IMR-90 (cell line): ENCODE results near the gene MRPL49. TPM values are rescaled to one million over a fixed set of nuclear protein-coding genes. Genes with fewer than 3 reads are reported as not detected.

Experiments used
- ATAC-seq: fragments of 200-7000 bp; cut with Tn5 transposase; 2 replicates; pipeline ENCODE4 v1.9.1; 2020; ENCODE audit warnings: low read depth, mild to moderate bottlenecking, moderate library complexity
- BruUV-seq: library from RNA; stranded (reverse); fragments of 400-500 nt; replicated peaks from 2 replicates; lab custom pipeline; 2021; lab: Mats Ljungman, UMichigan
- CTCF ChIA-PET: fragments of 300-600 bp; formaldehyde crosslinking; extraction: SDS; loops from one replicate; lab custom pipeline; 2021; ENCODE audit warnings: antibody characterized with exemption; lab: Yijun Ruan, JAX
- POLR2A ChIA-PET: fragments of 300-600 bp; sonication (Branson Sonifier 250); formaldehyde crosslinking; loops from one replicate; lab custom pipeline; 2022; ENCODE audit warnings: antibody characterized with exemption; ENCODE audit not compliant: unreplicated experiment; lab: Charles Lee
- DNase-seq: peaks from one replicate; pipeline ENCODE4 v3.0.0; 2013
- H2AFZ ChIP-seq: replicated peaks from 2 replicates; pipeline ENCODE3; 2013; ENCODE audit warnings: low read length, mild to moderate bottlenecking; ENCODE audit not compliant: poor library complexity
- H2AK5ac ChIP-seq: 2 replicates; pipeline ENCODE4 v1.6.1; 2013; ENCODE audit warnings: low read depth, low read length, inconsistent platforms
- H2AK9ac ChIP-seq: replicated peaks from 2 replicates; pipeline ENCODE3; 2013; ENCODE audit warnings: mild to moderate bottlenecking, low read depth, low read length, moderate library complexity; ENCODE audit not compliant: poor library complexity
- H2BK120ac ChIP-seq: 2 replicates; pipeline ENCODE4 v1.6.1; 2013; ENCODE audit warnings: low read depth, low read length, inconsistent platforms
- H2BK15ac ChIP-seq: 3 replicates; pipeline ENCODE4 v1.6.1; 2013; ENCODE audit warnings: low read depth, low read length, inconsistent platforms
- H2BK20ac ChIP-seq: 2 replicates; pipeline ENCODE4 v1.6.1; 2013; ENCODE audit warnings: low read depth, mild to moderate bottlenecking, inconsistent platforms, low read length, moderate library complexity
- H2BK5ac ChIP-seq: 2 replicates; pipeline ENCODE4 v1.6.1; 2013; ENCODE audit warnings: mild to moderate bottlenecking, low read depth, low read length, inconsistent platforms; ENCODE audit not compliant: poor library complexity, severe bottlenecking
- H3K14ac ChIP-seq: replicated peaks from 2 replicates; pipeline ENCODE4 v1.6.1; 2013; ENCODE audit warnings: low read depth, low read length, inconsistent platforms
- H3K18ac ChIP-seq: 2 replicates; pipeline ENCODE4 v1.6.1; 2013; ENCODE audit warnings: low read depth, low read length, control low read depth
- H3K23ac ChIP-seq: 2 replicates; pipeline ENCODE4 v1.6.1; 2013; ENCODE audit warnings: low read depth, low read length, inconsistent platforms
- H3K27ac ChIP-seq: 2 replicates; pipeline ENCODE4 v1.5.1; 2013; ENCODE audit warnings: mild to moderate bottlenecking, control low read depth, low read length; ENCODE audit not compliant: insufficient read depth
- H3K27me3 ChIP-seq: 2 replicates; pipeline ENCODE4 v1.6.1; 2013; ENCODE audit warnings: low read length; ENCODE audit not compliant: control insufficient read depth, insufficient read depth
- H3K36me3 ChIP-seq: 2 replicates; pipeline ENCODE4 v1.6.1; 2013; ENCODE audit warnings: low read length, mixed read lengths; ENCODE audit not compliant: control insufficient read depth, insufficient read depth
- H3K4ac ChIP-seq: 2 replicates; pipeline ENCODE4 v1.6.1; 2013; ENCODE audit warnings: low read depth, low read length, inconsistent platforms
- H3K4me1 ChIP-seq: 2 replicates; pipeline ENCODE4 v1.6.1; 2013; ENCODE audit warnings: low read length, mixed read lengths; ENCODE audit not compliant: control insufficient read depth, insufficient read depth
- H3K4me2 ChIP-seq: 2 replicates; pipeline ENCODE4 v1.6.1; 2013; ENCODE audit warnings: low read depth, mild to moderate bottlenecking, control low read depth, low read length, moderate library complexity
- H3K4me3 ChIP-seq: 2 replicates; pipeline ENCODE4 v1.5.1; 2013; ENCODE audit warnings: low read depth, mild to moderate bottlenecking, control low read depth, low read length, moderate library complexity; ENCODE audit not compliant: insufficient read depth
- H3K56ac ChIP-seq: 2 replicates; pipeline ENCODE4 v1.6.1; 2013; ENCODE audit warnings: low read length, inconsistent platforms; ENCODE audit not compliant: insufficient read depth; ENCODE audit errors: extremely low read depth
- H3K79me1 ChIP-seq, 2 experiments: 2 replicates each; pipeline ENCODE4 v1.6.1; 2013; ENCODE audit warnings: low read length in 2 of 2, inconsistent platforms in 1 of 2, low read depth in 1 of 2
- H3K9ac ChIP-seq: 2 replicates; pipeline ENCODE4 v1.6.1; 2013; ENCODE audit warnings: low read depth, low read length, control low read depth
- H3K9me1 ChIP-seq: 2 replicates; pipeline ENCODE4 v1.6.1; 2013; ENCODE audit warnings: low read length, inconsistent platforms; ENCODE audit not compliant: insufficient read depth
- H3K9me3 ChIP-seq: 2 replicates; pipeline ENCODE4 v1.6.1; 2013; ENCODE audit warnings: low read length; ENCODE audit not compliant: control insufficient read depth, insufficient read depth
- H4K20me1 ChIP-seq: 2 replicates; pipeline ENCODE4 v1.6.1; 2013; ENCODE audit warnings: low read length, inconsistent platforms; ENCODE audit not compliant: insufficient read depth
- H4K5ac ChIP-seq: 2 replicates; pipeline ENCODE4 v1.6.1; 2013; ENCODE audit warnings: mild to moderate bottlenecking, low read depth, low read length, control low read depth
- H4K8ac ChIP-seq, 2 experiments: 2 replicates each; pipeline ENCODE4 v1.6.1; 2013; ENCODE audit warnings: low read depth in 2 of 2, low read length in 2 of 2, control low read depth in 1 of 2, inconsistent platforms in 1 of 2
- H4K91ac ChIP-seq: 2 replicates; pipeline ENCODE4 v1.6.1; 2013; ENCODE audit warnings: low read depth, low read length, inconsistent platforms; ENCODE audit not compliant: insufficient read depth
- CHD1 ChIP-seq: IDR thresholded peaks from 2 replicates; pipeline ENCODE4 v1.6.1; 2012; ENCODE audit warnings: low read depth, low read length, improper control_type of control experiment
- CTCF ChIP-seq: conservative IDR thresholded peaks from 2 replicates; pipeline ENCODE4 v1.5.1; 2012; ENCODE audit warnings: mild to moderate bottlenecking, low read depth, low read length, improper control_type of control experiment
- ELK1 ChIP-seq: fragments of 150-350 bp; IDR thresholded peaks from 2 replicates; pipeline ENCODE4 v1.6.1; 2016; ENCODE audit warnings: low read depth, mild to moderate bottlenecking, low read length, moderate library complexity, borderline replicate concordance
- FOS ChIP-seq: fragments of 150-350 bp; IDR thresholded peaks from 2 replicates; pipeline ENCODE4 v1.6.1; 2016; ENCODE audit warnings: low read depth, low read length
- MAFK ChIP-seq: IDR thresholded peaks from 2 replicates; pipeline ENCODE4 v1.6.1; 2012; ENCODE audit warnings: low read depth, low read length, improper control_type of control experiment
- MAZ ChIP-seq: IDR thresholded peaks from 2 replicates; pipeline ENCODE4 v1.6.1; 2012; ENCODE audit warnings: low read depth, mild to moderate bottlenecking, low read length, improper control_type of control experiment, moderate library complexity, borderline replicate concordance
- MXI1 ChIP-seq: IDR thresholded peaks from 2 replicates; pipeline ENCODE4 v1.6.1; 2012; ENCODE audit warnings: low read depth, mild to moderate bottlenecking, low read length, moderate library complexity, borderline replicate concordance
- NFE2L2 ChIP-seq: fragments of 150-350 bp; IDR thresholded peaks from 2 replicates; pipeline ENCODE4 v1.6.1; 2016; ENCODE audit warnings: low read depth, mild to moderate bottlenecking, low read length
- RAD21 ChIP-seq: IDR thresholded peaks from 2 replicates; pipeline ENCODE4 v1.6.1; 2012; ENCODE audit warnings: low read length, improper control_type of control experiment
- RCOR1 ChIP-seq: IDR thresholded peaks from 2 replicates; pipeline ENCODE4 v1.6.1; 2012; ENCODE audit warnings: mild to moderate bottlenecking, low read length, improper control_type of control experiment; ENCODE audit not compliant: insufficient replicate concordance
- SMC3 ChIP-seq: fragments of 150-350 bp; IDR thresholded peaks from 2 replicates; pipeline ENCODE4 v1.6.1; 2016; ENCODE audit warnings: low read depth, mild to moderate bottlenecking, antibody characterized with exemption, low read length, moderate library complexity
- USF2 ChIP-seq: fragments of 150-350 bp; IDR thresholded peaks from 2 replicates; pipeline ENCODE4 v1.6.1; 2017; ENCODE audit warnings: mild to moderate bottlenecking, antibody characterized with exemption, low read length, low read depth
- WGBS, 2 experiments: methylation state at CpG; one replicate each; pipeline versions ENCODE4 v1.1.5 to v1.1.7; 2013; ENCODE audit warnings: missing lambda C conversion rate in 2 of 2; ENCODE audit not compliant: insufficient read length in 1 of 2; ENCODE audit errors: extremely low coverage in 2 of 2; 5-methylcytosine and 5-hydroxymethylcytosine counted together
- dilution Hi-C: fragments of 300-500 bp; cut with HindIII; formaldehyde crosslinking; loops from one replicate; pipeline ENCODE4 v1.14.3; 2018; ENCODE audit warnings: low sequenced_read_pairs; ENCODE audit not compliant: unreplicated experiment
- in situ Hi-C: fragments of 300-500 bp; cut with MboI; formaldehyde crosslinking; loops from 3 replicates; pipeline ENCODE4 v1.14.3; 2019; ENCODE audit warnings: low sequenced_read_pairs, inconsistent platforms, mixed read lengths
- intact Hi-C: fragments of 100-400 bp; cut with micrococcal nuclease; formaldehyde crosslinking; loops from 2 replicates; pipeline ENCODE4 v1.10.0; 2022
- polyA plus RNA-seq, 3 experiments: library from polyadenylated mRNA; depleted of rRNA; stranded (reverse); fragments of >200 nt; gene quantifications; 2 replicates each; pipeline ENCODE4 v1.2.3, GENCODE V29; 2012; ENCODE audit warnings: low replicate concordance in 1 of 3
- total RNA-seq: library from RNA; depleted of rRNA; stranded (reverse); fragments of >200 nt; gene quantifications from 2 replicates; pipeline ENCODE4 v1.2.3, GENCODE V29; 2012

The MRPL49 gene
- total and polyA plus RNA-seq, 2 of the 4 experiments (the other 2 are of a cell fraction), result 55.2 to 56.8 TPM

GRCh38 chr11:65156256-65156655 is 34.1 kb downstream of the MRPL49 start:
- H2BK120ac ChIP-seq, result no peak overlapping the region
- H3K14ac ChIP-seq, result no peak overlapping the region
- H3K4me2 ChIP-seq, result no peak overlapping the region
- no peaks in the 10 kb centered on the region for H3K4me1 ChIP-seq
- no peak overlapping the region for H4K91ac ChIP-seq
- H2BK5ac ChIP-seq, result no peak overlapping the region
- H2BK15ac ChIP-seq, result no peak overlapping the region
- ChIA-PET POLR2A (no interaction called here), CTCF (no interaction called here)
- no peak for TF ChIP-seq RAD21
- no peak for TF ChIP-seq MAFK
- TF ChIP-seq RCOR1, result no peak
- no peak for TF ChIP-seq CHD1
- no peak for TF ChIP-seq MAZ
- TF ChIP-seq FOS, result no peak
- no peak for TF ChIP-seq SMC3
- TF ChIP-seq USF2, result no peak
- TF ChIP-seq CTCF, result no peak
- TF ChIP-seq MXI1, result no peak
- TF ChIP-seq NFE2L2, result no peak
- TF ChIP-seq ELK1, result no peak
- no peaks in the 10 kb centered on the region for H3K36me3 ChIP-seq
- H4K8ac ChIP-seq, result no peak overlapping the region
- DNase-seq (no peak), ATAC-seq (no peak)
- no peak overlapping the region for H3K23ac ChIP-seq
- H2AFZ ChIP-seq, result no peak overlapping the region
- dilution Hi-C loops (no loop called here), in situ Hi-C loops (no loop called here), intact Hi-C loops (no loop called here)
- WGBS, 2 experiments, result no CpG with 5 or more reads among the region's 3 CpGs
- H4K20me1 ChIP-seq, result no peaks in the 10 kb centered on the region
- BruUV-seq, result no TSS peak
- H3K4me3 ChIP-seq, result no peak overlapping the region
- no peaks in the 10 kb centered on the region for H3K9me1 ChIP-seq
- H3K9ac ChIP-seq, result no peak overlapping the region
- no peak overlapping the region for H4K5ac ChIP-seq
- no peak overlapping the region for H2BK20ac ChIP-seq
- 0 out of 2 replicates have a peak, but pooled peaks cover 2% of the 10 kb centered on the region for H3K27me3 ChIP-seq
- no peak overlapping the region for H3K18ac ChIP-seq
- no peak overlapping the region for H3K4ac ChIP-seq
- no peak overlapping the region for H2AK9ac ChIP-seq
- no peak overlapping the region for H2AK5ac ChIP-seq
- H3K9me3 ChIP-seq, result no peaks in the 10 kb centered on the region
- no peak overlapping the region for H3K56ac ChIP-seq
- no peaks in the 10 kb centered on the region for H3K79me1 ChIP-seq
- no peak overlapping the region for H3K27ac ChIP-seq
